AG10803 (cell line): ENCODE measurements around the gene MDM2.

Source experiments
- DNase-seq: peaks from one replicate; pipeline ENCODE4 v3.0.0; 2010; ENCODE audit warnings: low read depth
- H3K4me3 ChIP-seq: 2 replicates; pipeline ENCODE4 v1.5.1; 2011; ENCODE audit warnings: mild to moderate bottlenecking, low read length, control low read depth
- CTCF ChIP-seq: conservative IDR thresholded peaks from 2 replicates; pipeline ENCODE4 v1.5.1; 2011; ENCODE audit warnings: mild to moderate bottlenecking, low read length, control low read depth, inconsistent platforms

MDM2 gene

GRCh38 chr12:68790952-68791234 lies 17.1 kb upstream of the MDM2 start:
- no peak for TF ChIP-seq CTCF
- DNase-seq: no peak
- no peak overlapping the region for H3K4me3 ChIP-seq

- DNase-seq: no peak
- no peak overlapping the region for H3K4me3 ChIP-seq
- no peak for TF ChIP-seq CTCF
Observed at GRCh38 chr12:68791897-68792481, 16.0 kb upstream of the MDM2 start.

GRCh38 chr12:68792952-68793351 lies 15.0 kb upstream of the MDM2 start:
- DNase-seq: no peak
- no peak for TF ChIP-seq CTCF
- H3K4me3 ChIP-seq: no peak overlapping the region

- no peak for TF ChIP-seq CTCF
- no peak for DNase-seq
- H3K4me3 ChIP-seq: no peak overlapping the region
Observed at GRCh38 chr12:68793436-68793835, 14.5 kb upstream of the MDM2 start.

- TF ChIP-seq CTCF: no peak
- H3K4me3 ChIP-seq: no peak overlapping the region
- DNase-seq: no peak
Observed at GRCh38 chr12:68793975-68794652, 13.9 kb upstream of the MDM2 start.

GRCh38 chr12:68794653-68795251 lies 13.2 kb upstream of the MDM2 start:
- no peak overlapping the region for H3K4me3 ChIP-seq
- DNase-seq: peak; percentile 50
- TF ChIP-seq CTCF: no peak

- TF ChIP-seq CTCF: no peak
- DNase-seq: no peak
- no peak overlapping the region for H3K4me3 ChIP-seq
Observed at GRCh38 chr12:68796399-68796798, 11.6 kb upstream of the MDM2 start.
